GM19438 (cell line): ENCODE data around the gene DUSP9.

Experiments used
- ATAC-seq: cut with Tn5 transposase; IDR thresholded peaks from one replicate; pipeline ENCODE4 v1.9.1; 2021; ENCODE audit warnings: low read depth; ENCODE audit not compliant: unreplicated experiment

DUSP9 gene

GRCh38 chrX:153620576-153620975 is 26.4 kb upstream of the DUSP9 start:
- no peak for ATAC-seq

DNA sequence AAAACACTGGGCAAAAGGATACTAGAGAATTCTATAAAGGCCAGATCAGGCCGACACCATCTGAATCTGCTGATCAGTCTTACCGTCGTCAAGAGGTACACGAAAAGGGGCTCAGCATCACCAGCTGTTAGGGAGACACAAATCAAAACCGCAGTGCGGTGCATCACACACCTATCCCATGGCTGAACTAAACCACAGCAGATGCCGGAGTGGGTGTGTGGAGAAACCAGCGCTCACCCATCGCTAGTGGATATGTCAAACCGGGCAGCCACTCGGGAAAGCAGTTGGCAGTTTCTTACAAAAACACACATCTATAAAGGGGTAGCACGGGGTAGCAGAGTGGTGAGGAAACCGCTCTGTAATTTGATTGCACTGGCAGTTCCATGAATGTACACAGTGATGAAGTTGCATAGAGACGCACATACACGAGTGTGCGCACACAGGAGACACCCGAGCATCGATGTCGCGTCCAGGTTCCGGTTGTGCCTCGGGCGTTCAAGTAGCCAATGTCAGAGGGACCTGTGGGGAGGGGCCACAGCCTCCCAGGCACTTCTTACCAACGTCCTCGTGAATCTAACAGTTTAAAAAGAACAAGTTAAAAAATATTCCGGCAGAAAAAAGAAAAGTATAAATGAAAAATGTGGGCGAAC is 24.9 kb upstream of the DUSP9 start:
- ATAC-seq = no peak

DNA sequence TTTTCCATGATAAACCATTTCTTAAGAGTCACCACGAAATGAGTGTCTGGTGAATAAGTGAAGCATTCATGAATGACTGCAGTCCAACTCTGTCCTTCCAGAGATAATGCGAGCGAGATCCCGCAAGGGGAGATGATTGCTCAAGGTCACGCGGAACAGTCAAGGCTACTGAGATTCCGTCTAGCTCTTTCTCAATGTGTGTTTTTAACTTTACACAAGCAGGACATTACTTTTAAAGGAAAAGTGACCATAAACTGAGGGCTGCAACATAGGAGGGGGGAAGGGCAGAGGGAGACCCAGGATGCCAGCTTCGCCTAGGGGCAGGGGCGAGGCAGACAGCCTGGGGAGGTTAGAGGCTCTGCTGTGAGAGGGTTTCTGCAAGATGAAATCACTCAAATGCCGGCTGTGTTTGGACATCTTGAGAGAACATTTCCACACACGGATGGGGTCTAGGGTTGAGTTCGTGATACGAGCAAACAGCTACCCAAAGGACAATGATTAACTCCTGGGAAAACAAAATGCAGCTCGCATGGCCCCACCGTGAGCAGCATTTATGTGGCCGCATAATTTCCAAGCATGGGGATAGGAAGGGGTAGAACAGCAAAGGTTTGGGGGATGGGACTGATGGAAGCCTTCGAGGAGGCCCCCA is 24.2 kb upstream of the DUSP9 start:
- ATAC-seq = no peak

GRCh38 chrX:153623310-153624029 is 23.5 kb upstream of the DUSP9 start:
- no peak for ATAC-seq

DNA sequence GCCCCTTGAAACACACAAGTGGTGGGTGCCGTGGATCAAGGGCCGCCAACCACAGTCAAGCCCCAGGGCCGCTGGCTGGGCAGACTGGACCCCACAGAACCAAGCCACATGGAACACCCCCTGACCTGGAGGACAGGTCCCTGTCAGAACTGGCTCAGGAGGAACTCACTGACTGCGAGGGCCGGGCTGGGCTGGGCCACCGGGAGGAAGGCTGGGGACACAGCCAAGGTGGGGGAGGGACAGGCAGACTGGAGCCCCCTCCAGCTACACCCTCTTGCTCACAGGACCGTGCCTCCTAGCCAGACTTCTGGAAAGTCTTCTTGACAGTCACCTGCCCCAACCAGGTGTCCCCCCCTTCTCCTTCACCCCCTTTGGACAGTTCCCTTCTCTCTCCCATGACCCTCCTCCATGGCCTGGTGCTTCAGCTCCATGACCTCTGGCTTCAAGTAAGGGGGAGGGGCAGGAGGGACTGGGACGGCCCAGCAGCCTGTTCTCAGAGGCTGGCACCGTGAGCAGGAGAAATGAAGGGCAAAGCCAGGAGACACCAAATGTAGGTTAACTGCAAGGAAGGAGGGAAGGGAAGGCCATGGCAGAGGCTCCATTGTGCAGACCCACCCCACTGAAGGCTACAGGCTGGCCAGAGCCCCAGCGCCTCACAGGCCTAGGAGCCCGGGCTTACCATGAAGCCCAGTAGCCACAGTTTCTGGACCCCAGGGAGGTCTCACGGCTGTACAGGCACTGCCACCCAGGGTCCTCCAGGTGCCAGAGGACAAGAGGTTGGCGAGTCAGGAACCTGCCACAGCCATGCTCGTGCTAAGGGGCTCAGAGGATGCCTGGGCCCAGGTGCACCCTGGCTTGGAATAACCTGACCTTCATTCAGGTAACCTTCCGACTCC is 22.6 kb upstream of the DUSP9 start:
- ATAC-seq = no peak

- no peak for ATAC-seq
Observed at GRCh38 chrX:153625271-153626024, 21.6 kb upstream of the DUSP9 start.

DNA sequence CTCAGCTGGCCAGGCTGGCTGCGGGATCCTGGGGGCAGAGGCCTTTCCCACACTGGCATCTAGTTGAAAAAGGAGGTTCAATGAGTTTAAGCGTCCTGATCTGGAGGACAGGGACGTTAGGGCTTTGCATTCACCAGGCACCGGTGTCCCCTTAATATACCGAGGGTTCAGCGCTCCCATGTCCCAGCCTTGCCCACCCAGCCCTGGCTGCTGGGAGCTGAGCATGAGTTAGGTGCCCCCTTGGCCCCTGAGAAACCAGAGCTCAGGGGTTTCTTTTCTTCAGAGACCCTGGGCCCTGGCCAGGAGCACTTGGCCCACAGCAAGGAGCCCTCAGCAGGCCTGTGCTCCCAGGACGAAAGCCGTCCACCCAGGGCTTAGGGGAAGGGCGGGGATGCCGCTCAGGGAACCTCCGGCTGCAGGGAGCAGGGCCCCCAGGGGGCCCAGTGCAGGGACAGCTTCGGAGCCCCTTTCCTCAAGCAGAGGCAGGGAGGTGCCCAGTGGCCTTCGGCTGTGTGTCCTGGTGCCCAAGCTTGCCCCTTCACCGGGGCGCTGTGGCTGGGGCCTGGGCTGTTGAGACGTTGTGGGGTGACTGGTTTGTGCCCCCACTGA is 20.9 kb upstream of the DUSP9 start:
- ATAC-seq = no peak

GRCh38 chrX:153626863-153627674 is 19.9 kb upstream of the DUSP9 start:
- no peak for ATAC-seq

- no peak for ATAC-seq
Observed at GRCh38 chrX:153627675-153628111, 19.3 kb upstream of the DUSP9 start.

DNA sequence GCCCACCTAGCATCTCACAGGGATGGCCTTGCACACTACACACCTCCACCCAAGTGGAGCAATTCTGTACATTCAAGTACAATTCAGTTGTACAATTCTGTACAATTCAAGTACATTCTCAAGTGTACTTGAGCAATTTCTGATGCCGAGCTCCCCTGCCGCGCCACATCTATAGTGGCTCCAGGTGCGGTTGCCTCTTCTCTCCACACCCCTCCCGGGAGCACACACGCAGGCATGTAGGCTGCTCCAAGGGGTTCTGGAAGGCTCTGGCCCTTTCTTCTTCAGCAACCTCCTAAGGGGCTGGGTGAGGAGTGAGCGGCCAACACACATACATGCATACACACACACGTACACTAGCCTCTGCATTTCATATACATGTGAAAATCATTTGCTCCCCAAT is 18.9 kb upstream of the DUSP9 start:
- no peak for ATAC-seq

GRCh38 chrX:153628665-153629064 is 18.3 kb upstream of the DUSP9 start:
- ATAC-seq = no peak

DNA sequence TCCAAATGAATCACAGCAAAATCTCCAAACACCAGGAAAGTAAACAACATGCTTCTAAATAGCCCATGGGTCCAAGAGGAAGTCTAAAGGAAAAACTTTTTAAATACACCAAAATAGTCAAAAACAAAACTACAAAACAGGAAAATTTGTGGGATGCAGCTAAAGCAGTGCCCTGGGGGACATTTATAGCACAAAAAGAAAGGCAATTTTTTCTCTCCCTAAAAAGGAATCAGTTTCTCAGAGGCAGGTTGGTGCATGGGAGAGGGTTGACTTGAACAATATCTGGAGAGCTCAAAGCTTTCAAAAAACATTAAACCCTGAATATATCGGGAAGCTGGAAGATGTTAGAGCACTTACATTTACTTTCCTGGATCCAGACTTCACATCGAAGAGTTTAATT is 15.7 kb upstream of the DUSP9 start:
- ATAC-seq = no peak

- no peak for ATAC-seq
Observed at GRCh38 chrX:153631907-153632594, 15.0 kb upstream of the DUSP9 start.

- ATAC-seq = no peak
Observed at GRCh38 chrX:153632595-153632946, 14.4 kb upstream of the DUSP9 start.

DNA sequence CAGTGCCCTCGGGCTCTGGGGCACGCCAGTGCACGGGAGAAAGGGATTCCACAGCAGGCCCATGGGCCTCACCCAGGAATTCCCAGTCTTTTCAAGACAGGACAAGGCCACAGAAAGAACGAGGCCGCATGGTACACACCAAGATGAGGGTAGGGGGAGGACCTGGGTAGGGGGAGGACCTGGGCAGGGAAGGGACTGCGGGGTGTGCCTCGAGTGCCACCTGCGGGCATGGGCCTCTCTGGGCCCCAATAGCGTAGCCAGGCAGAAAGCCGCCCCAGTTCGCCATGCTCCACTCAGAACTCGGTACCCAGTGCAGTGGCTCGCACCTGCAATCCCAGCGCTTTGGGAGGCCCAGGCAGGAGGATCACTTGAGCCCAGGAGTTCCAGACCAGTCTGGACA is 14.0 kb upstream of the DUSP9 start:
- no peak for ATAC-seq

GRCh38 chrX:153633607-153634180 is 13.3 kb upstream of the DUSP9 start:
- no peak for ATAC-seq

DNA sequence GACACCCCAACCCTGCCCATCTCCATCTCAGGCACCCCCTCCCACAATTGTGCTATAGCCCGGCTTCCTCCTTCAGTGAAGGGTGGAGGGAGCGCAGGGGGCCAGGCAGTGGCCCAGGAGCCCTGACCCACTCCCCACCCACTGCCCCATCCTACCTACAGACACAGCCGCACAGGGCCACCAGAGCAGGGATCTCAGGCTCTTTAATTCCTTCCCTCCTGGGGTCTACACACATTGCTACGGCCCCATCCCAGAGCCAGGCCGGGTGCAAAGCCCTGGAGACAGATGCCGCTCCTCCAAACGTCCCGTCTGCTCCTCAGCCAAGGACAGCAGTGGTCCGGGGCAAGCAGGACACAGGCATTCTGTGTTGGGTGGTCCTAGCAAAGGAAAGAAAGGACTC is 12.8 kb upstream of the DUSP9 start:
- no peak for ATAC-seq

DNA sequence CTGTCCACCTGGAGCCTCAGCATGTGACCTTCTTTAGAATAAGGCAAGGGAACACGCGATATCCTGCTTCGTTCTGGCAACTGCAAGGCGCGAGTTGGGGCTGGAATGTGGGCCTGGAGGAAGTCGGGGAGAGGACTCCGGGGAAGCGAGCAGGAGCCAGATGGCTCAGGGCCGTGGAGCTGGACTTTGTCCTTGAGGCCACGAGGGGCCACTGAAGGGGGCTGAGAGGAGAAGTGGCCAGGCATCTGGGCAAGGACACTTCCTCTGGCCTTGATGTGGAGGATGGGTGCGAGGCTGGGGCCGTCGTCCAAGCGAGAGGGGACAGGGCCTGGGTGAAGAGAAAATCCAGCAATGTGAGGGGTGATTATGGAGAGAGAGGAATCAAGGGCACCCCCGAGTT is 12.2 kb upstream of the DUSP9 start:
- no peak for ATAC-seq
